Hematopoietic multipotent progenitor cell treated with erythropoietin and hydrocortisone succinate and interleukin-3 and kit ligand, for 17 days (in vitro differentiated cells): ENCODE results near the gene MBD3L2.
"Not testable (repeated sequence)": the region's sequence is repeated elsewhere in the genome, so short reads cannot be mapped to it uniquely, and the experiment has no call there.

ENCODE experiments used
- DNase-seq: peaks from one replicate; pipeline ENCODE4 v3.0.0-alpha.2; 2015; ENCODE audit warnings: low spot score

The MBD3L2 gene

GRCh38 chr19:7063339-7063738, 14.2 kb downstream of the MBD3L2 start:
- DNase-seq = no peak

DNA sequence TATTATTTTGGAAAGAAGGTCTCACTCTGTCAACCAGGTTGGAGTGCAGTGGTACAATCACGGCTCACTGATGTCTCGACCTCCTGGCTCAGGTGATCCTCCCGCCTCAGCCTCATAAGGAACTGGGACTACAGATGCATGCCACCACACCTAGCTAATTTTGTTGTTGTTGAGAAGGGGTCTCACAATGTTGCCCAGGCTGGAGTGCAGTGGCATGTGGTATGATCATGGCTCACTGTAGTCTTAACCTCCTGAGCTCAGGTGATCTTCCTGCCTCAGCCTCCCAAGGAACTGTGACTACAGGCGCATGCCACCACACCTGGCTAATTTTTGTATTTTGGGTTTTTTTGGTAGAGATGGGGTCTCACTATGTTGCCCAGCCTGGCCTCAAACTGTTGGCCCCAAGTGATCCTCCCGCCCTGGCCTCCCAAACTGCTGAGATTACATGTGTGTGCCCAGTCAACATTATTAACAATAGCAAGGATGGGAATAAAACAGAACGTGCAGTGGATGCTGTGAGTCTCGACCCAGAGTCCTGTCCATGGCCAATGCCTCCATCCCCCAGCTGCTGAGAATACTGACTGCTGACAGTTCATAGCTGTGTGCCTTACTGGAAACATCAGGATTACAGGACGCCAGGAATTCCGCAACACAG, 14.8 kb downstream of the MBD3L2 start:
- no peak for DNase-seq

GRCh38 chr19:7067122-7067521, 18.0 kb downstream of the MBD3L2 start:
- not testable (repeated sequence) for DNase-seq

DNA sequence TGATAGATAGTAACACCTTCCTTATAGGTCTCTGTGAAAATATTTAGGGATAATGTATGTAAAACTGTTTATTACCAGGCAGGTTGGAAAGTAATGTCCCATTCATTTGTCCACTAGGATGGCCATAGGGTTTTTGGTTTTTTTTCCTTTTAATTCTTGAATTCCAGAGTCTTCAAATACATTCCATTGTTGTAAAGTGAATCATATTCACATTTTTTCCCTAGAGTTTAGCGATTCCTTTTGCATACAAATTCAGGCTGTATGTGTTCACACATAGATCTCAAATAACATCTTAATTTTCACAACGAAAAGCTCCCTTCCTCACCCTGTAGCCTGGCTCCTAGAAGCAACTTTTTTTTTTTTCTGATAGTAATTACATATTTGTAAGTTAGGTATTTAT, 18.6 kb downstream of the MBD3L2 start:
- no peak for DNase-seq

GRCh38 chr19:7068599-7068998, 19.5 kb downstream of the MBD3L2 start:
- no peak for DNase-seq

DNA sequence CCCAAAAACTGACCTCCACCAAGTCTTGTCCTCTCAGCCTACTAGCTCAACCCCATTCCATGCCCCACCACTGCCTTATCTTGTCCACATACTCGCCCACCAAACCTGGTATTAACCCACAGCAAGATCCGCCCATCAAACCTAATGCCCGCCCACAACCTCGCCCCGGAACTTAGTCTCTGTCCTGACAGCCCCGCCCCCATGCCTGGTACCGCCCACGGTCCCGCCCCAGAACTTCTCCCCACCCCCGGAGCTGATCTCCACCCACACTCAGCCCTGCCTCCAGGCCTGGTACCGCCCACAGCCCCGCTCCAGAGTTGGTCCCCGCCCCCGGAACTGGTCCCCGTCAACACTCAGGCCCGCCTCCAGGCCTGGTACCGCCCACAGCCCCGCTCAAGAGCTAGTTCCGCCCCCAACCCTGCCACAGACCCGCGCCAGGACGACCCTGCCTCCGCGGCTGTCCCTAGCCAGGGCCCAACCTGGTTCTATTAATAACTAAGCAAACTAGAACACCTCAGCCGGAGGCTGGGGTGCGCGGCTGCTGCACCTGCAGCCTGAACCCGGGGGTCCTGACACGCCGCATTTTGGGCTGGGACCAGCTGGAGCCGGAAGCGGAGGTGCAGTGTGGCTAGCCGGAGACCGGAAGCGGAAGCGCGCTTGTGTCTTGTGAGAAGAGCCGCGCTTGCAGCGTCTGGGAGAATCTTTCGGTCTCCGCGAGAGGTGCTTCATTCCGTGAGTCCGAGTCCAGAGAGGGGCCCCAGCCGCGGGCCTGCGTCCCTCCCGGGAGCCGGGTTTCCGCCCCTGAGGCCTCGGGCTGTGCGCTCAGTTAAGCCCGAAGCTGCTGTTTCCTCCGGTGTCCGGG, 20.2 kb downstream of the MBD3L2 start, which contains the start of gene ZNF557:
Gene ZNF557, plus strand, starts transcription at position 662 of the 862 bp plus-strand sequence. CDS start 5,372 bp downstream, outside the sequence.
- DNase-seq = peak; percentile 97

DNA sequence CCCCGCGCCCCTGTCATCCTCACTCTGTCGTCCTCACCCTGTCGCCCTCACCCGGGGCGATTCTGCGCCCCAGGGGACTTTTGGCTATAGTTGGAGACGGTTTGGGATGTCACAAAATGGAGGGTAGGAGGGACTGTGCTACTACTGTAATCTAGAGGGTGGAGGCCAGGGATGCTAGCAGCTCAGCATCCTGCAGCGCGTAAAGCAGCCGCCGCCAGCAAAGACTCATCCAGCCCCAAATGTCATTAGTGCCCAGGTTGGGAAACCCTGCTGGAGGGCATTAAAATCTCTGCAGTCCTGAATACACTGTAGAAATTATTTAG, 20.7 kb downstream of the MBD3L2 start:
- no peak for DNase-seq

DNA sequence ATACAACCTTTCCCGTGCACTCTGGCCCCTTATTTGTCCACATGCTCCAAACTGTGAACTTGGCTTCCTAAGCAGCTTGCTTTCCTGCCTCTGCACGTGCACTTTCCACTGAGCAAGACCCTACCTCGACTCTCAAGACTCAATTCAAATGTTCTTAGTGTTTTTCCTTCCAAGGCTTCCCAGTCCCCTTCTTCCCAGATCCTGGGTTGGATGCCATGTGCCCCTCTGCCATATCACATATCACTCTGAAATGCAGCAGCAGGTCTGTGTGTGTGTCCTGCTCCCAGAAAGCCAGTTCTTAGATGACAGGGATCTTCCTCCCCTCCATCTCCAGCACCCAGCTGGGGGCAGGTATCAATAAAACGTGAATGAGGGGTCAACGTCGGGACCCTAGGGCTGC, 23.4 kb downstream of the MBD3L2 start:
- DNase-seq = no peak

- DNase-seq = no peak
Observed at GRCh38 chr19:7074705-7075282, 25.7 kb downstream of the MBD3L2 start.

GRCh38 chr19:7076151-7076550, 27.0 kb downstream of the MBD3L2 start:
- DNase-seq = no peak

- no peak for DNase-seq
Observed at GRCh38 chr19:7078008-7078407, 28.9 kb downstream of the MBD3L2 start.

DNA sequence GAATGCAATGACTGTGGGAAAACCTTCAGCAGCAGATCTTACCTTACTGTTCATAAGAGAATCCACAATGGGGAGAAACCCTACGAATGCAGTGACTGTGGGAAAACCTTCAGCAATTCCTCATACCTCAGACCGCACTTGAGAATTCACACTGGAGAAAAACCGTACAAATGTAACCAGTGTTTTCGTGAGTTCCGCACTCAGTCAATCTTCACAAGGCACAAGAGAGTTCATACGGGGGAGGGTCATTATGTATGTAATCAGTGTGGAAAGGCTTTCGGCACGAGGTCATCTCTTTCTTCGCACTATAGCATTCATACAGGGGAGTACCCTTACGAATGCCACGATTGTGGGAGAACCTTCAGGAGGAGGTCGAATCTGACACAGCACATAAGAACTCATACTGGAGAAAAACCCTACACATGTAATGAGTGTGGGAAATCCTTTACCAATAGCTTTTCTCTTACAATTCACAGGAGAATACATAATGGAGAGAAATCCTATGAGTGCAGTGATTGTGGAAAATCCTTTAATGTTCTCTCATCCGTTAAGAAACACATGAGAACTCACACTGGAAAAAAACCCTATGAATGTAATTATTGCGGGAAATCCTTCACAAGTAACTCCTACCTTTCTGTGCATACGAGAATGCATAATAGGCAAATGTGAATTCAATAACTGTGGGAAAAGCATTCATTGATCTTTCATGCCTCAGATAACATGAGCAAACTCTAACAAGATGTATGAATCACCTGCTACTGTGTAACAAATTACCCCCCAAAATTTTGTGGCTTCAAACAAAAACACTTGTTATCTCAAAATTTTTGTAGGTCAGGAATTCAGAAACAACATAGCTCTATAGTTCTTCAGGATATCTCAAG, 34.2 kb downstream of the MBD3L2 start:
- no peak for DNase-seq

GRCh38 chr19:7088999-7089398, 39.9 kb downstream of the MBD3L2 start:
- DNase-seq = no peak

GRCh38 chr19:7098096-7098495, 49.0 kb downstream of the MBD3L2 start:
- DNase-seq = no peak

GRCh38 chr19:7098701-7099596, 49.8 kb downstream of the MBD3L2 start:
- peak; percentile 60 for DNase-seq

- no peak for DNase-seq
Observed at GRCh38 chr19:7099597-7099921, 50.4 kb downstream of the MBD3L2 start.
